GM20431 (cell line): ENCODE results near the gene FCHO2.

Experiments used
- in situ Hi-C: fragments of 300-500 bp; cut with MseI, MboI; formaldehyde crosslinking; loops from one replicate; pipeline ENCODE4 v1.15.0; 2020; ENCODE audit warnings: low sequenced_read_pairs; ENCODE audit not compliant: unreplicated experiment

The FCHO2 gene

GRCh38 chr5:73129143-73129542, 173.3 kb downstream of the FCHO2 start:
- in situ Hi-C loops: no loop called here

GRCh38 chr5:73130811-73131210, 175.0 kb downstream of the FCHO2 start:
- in situ Hi-C loops: no loop called here

GRCh38 chr5:73131711-73132425, 176.0 kb downstream of the FCHO2 start:
- in situ Hi-C loops: no loop called here

GRCh38 chr5:73132759-73133158, 176.9 kb downstream of the FCHO2 start:
- in situ Hi-C loops: no loop called here

- in situ Hi-C loops: no loop called here
These were observed 179.2 kb downstream of the FCHO2 start for GRCh38 chr5:73135021-73135420.

- in situ Hi-C loops: no loop called here
These were observed 179.7 kb downstream of the FCHO2 start for GRCh38 chr5:73135429-73136054.

GRCh38 chr5:73136055-73136562, 180.3 kb downstream of the FCHO2 start:
- in situ Hi-C loops: no loop called here

- in situ Hi-C loops: no loop called here
These were observed 182.0 kb downstream of the FCHO2 start for GRCh38 chr5:73137563-73138530.

GRCh38 chr5:73139485-73139884, 183.6 kb downstream of the FCHO2 start:
- in situ Hi-C loops: no loop called here
